Naive B cell (primary cell): ENCODE measurements around the gene SAXO2. TPM values are rescaled to one million over a fixed set of nuclear protein-coding genes. Genes with fewer than 3 reads are reported as not detected.

Source experiments
- polyA plus RNA-seq, 6 donors: library from polyadenylated mRNA; unstranded; fragments of 300-500 nt; fragmentation: Illumina TruSeq; gene quantifications; one replicate each; pipeline ENCODE4 v1.2.3, GENCODE V29; 2021; ENCODE audit warnings: low read depth in 6 of 6

Gene SAXO2
- polyA plus RNA-seq, 6 donors from 2014 or later: 0.80 to 24.0 (median 4.4) TPM

Other genes with a start within 250 kb of the SAXO2 start
- not detected for gene MEX3B, start 216.8 kb upstream of the SAXO2 start, polyA plus RNA-seq
- gene EFL1, start 84 bp upstream of the SAXO2 start, polyA plus RNA-seq: 10 to 100 TPM; 17.7 to 43.0 (median 23.7) TPM
- under 1 TPM in 3 of 6 donors, not detected in 3; 0.09 to 0.17 (median 0.13) TPM for gene GOLGA6L10, start 86.7 kb downstream of the SAXO2 start, polyA plus RNA-seq
- gene GOLGA6L9, start 167.0 kb downstream of the SAXO2 start, polyA plus RNA-seq: under 1 TPM in 5 of 6 donors, not detected in 1; 0.16 to 0.86 (median 0.48) TPM